ENCODE measurements around the gene SMURF1. TPM values are rescaled to one million over a fixed set of nuclear protein-coding genes. Genes with fewer than 3 reads are reported as not detected.

Gene SMURF1
- total and polyA plus RNA-seq, 2 of the 8 experiments (the other 6 are each of a cell fraction or from before 2014, with no cell fraction given): 9.6 to 24.5 TPM

DNA sequence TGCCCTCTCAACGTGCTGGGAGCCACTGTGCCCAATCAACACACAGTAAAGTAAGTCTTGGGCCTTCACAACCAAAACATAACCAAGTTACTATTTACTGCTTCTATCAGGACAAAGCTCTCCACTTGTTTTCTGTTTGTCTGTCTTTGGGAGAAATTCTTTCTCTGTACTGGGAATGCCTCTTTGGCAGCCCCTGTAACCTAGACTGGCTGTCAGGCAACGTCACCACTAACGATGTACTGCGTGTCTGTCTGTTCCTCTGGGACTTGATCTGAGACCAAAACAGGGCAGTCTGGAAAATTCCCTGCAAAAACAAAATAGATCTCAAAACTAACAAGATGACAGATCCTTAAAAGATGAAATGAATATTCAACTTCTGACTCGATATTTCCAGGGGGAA is 113.0 kb downstream of the SMURF1 start (continued):
- TF ChIP-seq, protein P1, sequence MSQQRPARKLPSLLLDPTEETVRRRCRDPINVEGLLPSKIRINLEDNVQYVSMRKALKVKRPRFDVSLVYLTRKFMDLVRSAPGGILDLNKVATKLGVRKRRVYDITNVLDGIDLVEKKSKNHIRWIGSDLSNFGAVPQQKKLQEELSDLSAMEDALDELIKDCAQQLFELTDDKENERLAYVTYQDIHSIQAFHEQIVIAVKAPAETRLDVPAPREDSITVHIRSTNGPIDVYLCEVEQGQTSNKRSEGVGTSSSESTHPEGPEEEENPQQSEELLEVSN (IDR thresholded peaks at IDR 0.05): no peak
- no peak for TF ChIP-seq NANOG (IDR thresholded peaks at IDR 0.05; ENCODE audit: insufficient read depth, low read depth, low read length, poor library complexity, severe bottlenecking)
- TF ChIP-seq JUND (IDR thresholded peaks at IDR 0.05; ENCODE audit: low read length): no peak

Data from H1 (cell line).